Ishikawa (cell line): ENCODE measurements around the gene KRTAP10-10.

Experiments
- CEBPB ChIP-seq: IDR thresholded peaks from 2 replicates; pipeline ENCODE4 v1.6.1; 2012
- CREB1 ChIP-seq: IDR thresholded peaks from 2 replicates; pipeline ENCODE4 v1.6.1; 2012; ENCODE audit warnings: low read depth
- EGR1 ChIP-seq: IDR thresholded peaks from 2 replicates; pipeline ENCODE4 v1.6.1; 2012
- EP300 ChIP-seq: IDR thresholded peaks from 2 replicates; pipeline ENCODE4 v1.6.1; 2012; ENCODE audit warnings: borderline replicate concordance
- FOXM1 ChIP-seq: IDR thresholded peaks from 2 replicates; pipeline ENCODE4 v1.6.1; 2012; ENCODE audit warnings: low read depth, borderline replicate concordance
- MAX ChIP-seq: IDR thresholded peaks from 2 replicates; pipeline ENCODE4 v1.6.1; 2012
- NFIC ChIP-seq: IDR thresholded peaks from 2 replicates; pipeline ENCODE4 v1.6.1; 2012
- RAD21 ChIP-seq: IDR thresholded peaks from 2 replicates; pipeline ENCODE4 v1.6.1; 2012; ENCODE audit warnings: low read depth
- REST ChIP-seq: IDR thresholded peaks from 2 replicates; pipeline ENCODE4 v1.6.1; 2012; ENCODE audit warnings: low read depth, mild to moderate bottlenecking
- TAF1 ChIP-seq: IDR thresholded peaks from 2 replicates; pipeline ENCODE4 v1.6.1; 2012; ENCODE audit warnings: low read depth, mild to moderate bottlenecking
- TCF12 ChIP-seq: IDR thresholded peaks from 2 replicates; pipeline ENCODE4 v1.6.1; 2012; ENCODE audit warnings: low read depth
- TEAD4 ChIP-seq: IDR thresholded peaks from 2 replicates; pipeline ENCODE4 v1.6.1; 2012
- USF1 ChIP-seq: IDR thresholded peaks from 2 replicates; pipeline ENCODE4 v1.6.1; 2012
- YY1 ChIP-seq: IDR thresholded peaks from 2 replicates; pipeline ENCODE4 v1.6.1; 2012; ENCODE audit warnings: low read depth
- ZBTB7A ChIP-seq: IDR thresholded peaks from 2 replicates; pipeline ENCODE4 v1.6.1; 2012; ENCODE audit warnings: low read depth

KRTAP10-10 gene

GRCh38 chr21:44623575-44623974 is 13.6 kb upstream of the KRTAP10-10 start:
- no peak for TF ChIP-seq NFIC
- no peak for TF ChIP-seq USF1
- TF ChIP-seq YY1 = no peak
- TF ChIP-seq MAX = no peak
- no peak for TF ChIP-seq FOXM1
- TF ChIP-seq REST = no peak
- TF ChIP-seq TCF12 = no peak
- TF ChIP-seq EGR1 = no peak
- no peak for TF ChIP-seq EP300
- TF ChIP-seq TEAD4 = no peak
- no peak for TF ChIP-seq RAD21
- no peak for TF ChIP-seq CREB1
- no peak for TF ChIP-seq CEBPB
- no peak for TF ChIP-seq ZBTB7A

GRCh38 chr21:44625756-44626155 is 11.4 kb upstream of the KRTAP10-10 start:
- TF ChIP-seq TAF1 (no peak), CEBPB (no peak), USF1 (no peak), EP300 (no peak), ZBTB7A (no peak), TCF12 (no peak), YY1 (no peak), EGR1 (no peak), REST (no peak), RAD21 (no peak), FOXM1 (no peak), NFIC (no peak)

GRCh38 chr21:44626262-44626661 is 10.9 kb upstream of the KRTAP10-10 start:
- no peak for TF ChIP-seq NFIC
- no peak for TF ChIP-seq TEAD4
- TF ChIP-seq RAD21 = no peak
- TF ChIP-seq EP300 = no peak
- no peak for TF ChIP-seq YY1
- no peak for TF ChIP-seq ZBTB7A
- TF ChIP-seq USF1 = no peak
- no peak for TF ChIP-seq EGR1

GRCh38 chr21:44626673-44627143 is 10.4 kb upstream of the KRTAP10-10 start, which contains the start of gene KRTAP10-9:
TSS of gene KRTAP10-9 (plus strand) at chr21:44627093. CDS start at chr21:44627172, 79 bp downstream.
- TF ChIP-seq RAD21 = no peak
- no peak for TF ChIP-seq FOXM1
- no peak for TF ChIP-seq REST
- TF ChIP-seq MAX = no peak
- TF ChIP-seq TCF12 = no peak
- no peak for TF ChIP-seq USF1
- TF ChIP-seq CREB1 = no peak
- TF ChIP-seq YY1 = no peak
- no peak for TF ChIP-seq TEAD4
- no peak for TF ChIP-seq ZBTB7A
- no peak for TF ChIP-seq EP300
- no peak for TF ChIP-seq NFIC
- no peak for TF ChIP-seq EGR1
- no peak for TF ChIP-seq TAF1
- TF ChIP-seq CEBPB = no peak
